Endometrium (tissue), 2 donors: ENCODE measurements around the gene PRSS12.
"Not testable (repeated sequence)": the region's sequence is repeated elsewhere in the genome, so short reads cannot be mapped to it uniquely, and the experiment has no call there.

Source experiments
- FAIRE-seq: peaks from 2 replicates; lab custom pipeline; 2012; peaks lifted over from hg19 to GRCh38; lab: Jason Lieb, UNC
- donor health status: control.
- donor health status: control.

PRSS12 gene

GRCh38 chr4:118277243-118277642 lies 75.6 kb downstream of the PRSS12 start:
- no peak for FAIRE-seq

GRCh38 chr4:118276580-118276979 lies 76.2 kb downstream of the PRSS12 start:
- FAIRE-seq = no peak

GRCh38 chr4:118273642-118274041 lies 79.2 kb downstream of the PRSS12 start:
- no peak for FAIRE-seq

DNA sequence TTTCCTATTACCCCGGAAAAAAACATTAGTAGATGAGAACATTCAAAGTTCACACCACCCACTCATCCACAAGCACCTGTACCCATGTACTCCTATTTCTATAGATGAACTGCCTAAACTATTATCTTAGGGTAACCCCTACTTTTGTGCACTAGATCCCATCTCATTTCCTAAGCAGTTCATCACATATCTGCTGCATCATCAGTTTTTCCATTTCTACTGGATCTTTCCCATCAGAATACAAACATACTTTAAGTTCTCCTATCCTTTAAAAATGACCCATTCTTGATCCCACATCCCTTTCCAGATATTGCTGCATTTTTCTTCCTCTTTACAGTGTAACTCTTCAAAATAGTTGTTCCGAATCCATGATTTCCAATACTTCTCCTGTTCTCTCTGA lies 81.0 kb downstream of the PRSS12 start:
- FAIRE-seq = no peak

DNA sequence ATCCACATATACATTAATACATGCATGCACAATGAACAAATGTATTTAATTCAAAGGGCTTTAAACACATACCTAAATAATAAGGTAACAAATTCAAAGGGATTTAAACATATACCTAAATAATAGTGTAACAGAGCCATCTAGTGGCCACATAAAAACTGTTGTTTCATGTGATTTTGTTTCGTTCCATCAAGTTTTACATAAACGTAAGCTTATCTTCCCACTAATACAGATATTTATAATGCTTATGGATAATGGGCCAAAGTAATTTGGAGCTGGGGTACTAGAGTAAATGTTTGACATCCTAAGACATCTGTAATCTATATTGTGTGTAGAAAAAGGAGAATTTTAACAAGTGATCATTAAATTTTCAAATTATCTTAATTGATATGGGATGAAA lies 82.3 kb downstream of the PRSS12 start:
- peak; percentile 92 for FAIRE-seq

DNA sequence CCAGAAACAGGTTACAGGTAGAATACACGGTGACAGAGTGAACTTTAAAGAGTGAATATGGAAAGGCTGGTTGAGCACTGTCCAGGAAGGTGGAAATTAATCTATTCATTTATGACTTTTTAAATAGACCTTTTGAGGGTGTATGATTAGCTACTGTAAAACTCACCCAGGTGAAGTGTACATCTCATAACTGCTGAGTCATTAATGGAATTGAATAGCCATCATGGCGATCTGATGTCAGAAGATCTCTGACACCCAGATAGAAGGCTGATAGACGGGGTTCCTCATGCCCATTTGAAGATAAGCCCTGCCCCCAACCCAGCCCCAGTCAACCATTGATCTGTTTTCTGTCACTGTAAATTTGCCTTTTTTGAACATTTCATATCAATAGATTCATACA lies 84.0 kb downstream of the PRSS12 start:
- FAIRE-seq = no peak

DNA sequence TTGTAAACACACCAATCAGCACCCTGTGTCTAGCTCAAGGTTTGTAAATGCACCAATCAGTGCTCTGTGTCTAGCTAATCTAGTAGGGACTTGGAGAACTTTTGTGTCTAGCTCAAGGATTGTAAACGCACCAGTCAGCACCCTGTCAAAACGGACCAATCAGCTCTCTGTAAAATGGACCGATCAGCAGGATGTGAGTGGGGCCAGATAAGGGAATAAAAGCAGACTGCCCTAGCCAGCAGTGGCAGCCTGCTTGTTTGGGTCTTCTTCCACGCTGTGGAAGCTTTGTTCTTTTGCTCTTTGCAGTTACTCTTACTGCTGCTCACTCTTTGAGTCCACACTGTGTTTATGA lies 86.7 kb downstream of the PRSS12 start:
- not testable (repeated sequence) for FAIRE-seq

DNA sequence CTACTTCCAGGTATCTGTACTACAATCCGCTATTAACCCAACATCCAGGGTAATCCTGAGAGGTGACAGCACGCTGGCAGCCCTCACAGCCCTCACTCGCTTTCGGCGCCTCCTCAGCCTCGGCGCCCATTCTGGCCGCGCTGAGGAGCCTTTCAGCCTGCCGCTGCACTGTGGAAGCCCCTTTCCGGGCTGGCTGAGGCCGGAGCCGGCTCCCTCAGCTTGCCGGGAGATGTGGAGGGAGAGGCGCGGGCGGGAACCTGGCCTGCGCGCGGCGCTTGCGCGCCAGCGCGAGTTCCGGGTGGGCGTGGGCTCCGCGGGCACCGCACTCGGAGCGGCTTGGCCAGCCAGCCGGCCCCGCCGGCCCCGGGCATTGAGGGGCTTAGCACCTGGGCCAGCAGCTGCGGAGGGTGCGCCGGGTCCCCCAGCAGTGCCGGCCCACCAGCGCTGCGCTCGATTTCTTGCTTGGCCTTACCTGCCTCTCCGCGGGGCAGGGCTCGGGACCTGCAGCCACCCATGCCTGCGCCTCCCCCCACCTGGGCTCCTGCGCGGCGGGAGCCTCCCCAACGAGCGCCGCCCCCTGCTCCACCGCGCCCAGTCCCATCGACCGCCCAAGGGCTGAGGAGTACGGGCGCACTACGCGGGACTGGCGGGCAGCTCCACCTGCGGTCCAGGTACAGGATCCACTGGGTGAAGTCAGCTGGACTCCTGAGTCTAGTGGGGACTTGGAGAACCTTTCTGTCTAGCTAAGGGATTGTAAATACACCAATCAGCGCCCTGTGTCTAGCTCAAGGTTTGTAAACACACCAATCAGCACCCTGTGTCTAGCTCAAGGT lies 87.3 kb downstream of the PRSS12 start:
- FAIRE-seq = no peak

GRCh38 chr4:118264096-118264495 lies 88.7 kb downstream of the PRSS12 start:
- no peak for FAIRE-seq

DNA sequence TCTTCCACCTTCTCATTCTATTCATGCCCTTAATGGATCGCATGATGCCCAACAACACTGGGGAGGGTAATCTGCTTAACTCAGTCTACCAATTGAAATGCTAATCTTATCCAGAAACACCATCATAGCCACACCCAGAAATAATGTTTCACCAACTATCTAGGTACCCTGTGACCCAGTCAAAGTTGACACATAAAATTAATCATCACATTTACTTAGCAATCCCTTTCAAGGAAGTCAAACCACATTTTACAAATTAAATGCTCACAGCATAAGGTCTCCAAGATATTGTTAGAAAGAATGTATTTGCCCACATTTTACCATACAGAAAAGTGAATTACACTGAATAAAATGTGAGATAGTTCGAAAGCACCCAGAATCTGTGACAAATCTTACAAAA lies 92.5 kb downstream of the PRSS12 start:
- FAIRE-seq = no peak

DNA sequence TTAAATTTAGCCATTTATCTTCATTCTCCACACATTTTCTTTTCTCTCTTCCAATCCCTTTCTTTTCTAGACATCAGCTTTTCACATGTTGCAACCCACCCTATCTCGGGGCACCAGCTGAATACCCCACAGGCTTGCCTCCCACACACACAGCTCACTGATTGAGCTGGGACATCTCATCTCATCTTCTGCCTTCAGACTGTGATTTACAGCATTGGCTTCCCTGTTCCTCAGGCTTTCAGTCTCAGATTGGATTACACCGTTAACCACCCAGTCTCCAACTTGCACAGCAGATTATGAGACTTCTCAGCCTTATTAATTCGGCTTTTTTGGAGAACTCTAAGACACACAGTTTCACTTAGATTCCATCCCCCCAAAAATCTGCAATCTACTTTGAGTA lies 93.7 kb downstream of the PRSS12 start:
- no peak for FAIRE-seq

DNA sequence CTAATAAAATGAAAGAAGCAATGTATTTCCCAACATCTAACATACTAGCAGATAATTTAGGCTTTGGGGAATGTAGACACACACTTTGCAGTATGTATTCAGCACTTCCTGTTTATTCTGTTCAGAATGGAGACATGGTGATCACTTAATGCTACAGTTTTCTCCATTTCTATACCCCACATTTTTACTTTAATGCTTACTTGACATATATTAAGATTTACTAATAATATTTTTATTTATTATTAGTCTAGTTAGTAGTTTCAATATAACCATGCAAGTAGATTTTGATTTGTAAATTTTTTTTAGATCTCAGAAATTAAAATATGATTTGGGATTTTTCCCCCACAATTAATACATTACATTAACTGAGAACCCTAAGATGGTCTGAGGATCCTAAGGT lies 98.4 kb downstream of the PRSS12 start:
- FAIRE-seq = no peak

GRCh38 chr4:118249890-118250289 lies 102.9 kb downstream of the PRSS12 start:
- no peak for FAIRE-seq

DNA sequence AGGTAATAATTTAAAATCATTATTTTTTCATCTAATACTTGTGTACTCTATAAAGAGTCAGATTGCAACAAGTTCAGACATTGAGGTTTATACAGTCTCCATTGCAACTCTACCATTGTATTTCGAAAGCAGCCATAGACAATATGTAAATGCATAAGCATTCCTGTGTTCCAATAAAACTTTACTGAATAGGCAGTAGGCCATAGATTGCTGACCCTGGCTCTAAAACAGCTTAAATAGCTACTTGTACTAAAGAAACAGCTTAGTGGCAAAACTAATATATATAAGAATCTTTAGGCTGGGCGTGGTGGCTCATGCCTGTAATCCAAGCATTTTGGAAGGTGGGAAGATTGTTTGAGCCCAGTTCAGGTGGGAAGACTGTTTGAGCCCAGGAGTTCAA lies 115.3 kb downstream of the PRSS12 start:
- no peak for FAIRE-seq

GRCh38 chr4:118235566-118236120 lies 117.2 kb downstream of the PRSS12 start:
- no peak for FAIRE-seq
